Natural killer cell (primary cell): ENCODE data around the gene CFD. TPM values are rescaled to one million over a fixed set of nuclear protein-coding genes. Genes with fewer than 3 reads are reported as not detected.

Experiments used
- ATAC-seq, 3 donors: fragments of 150-1000 bp in 2 of 3; fragments of 200-7000 bp in 1 of 3; cut with Tn5 transposase; 1 replicate in 1 of 3; 2 replicates in 2 of 3; pipeline ENCODE4 v1.10.0; 2021; ENCODE audit warnings: mild to moderate bottlenecking in 2 of 3, moderate library complexity in 2 of 3
- DNase-seq, 2 donors: peaks; one replicate each; pipeline versions ENCODE4 v3.0.0 to v3.0.0-alpha.2; 2013 to 2021; ENCODE audit warnings: mixed read lengths in 1 of 2
- H3K27ac ChIP-seq: one replicate; pipeline ENCODE4 v1.5.1; 2013; ENCODE audit warnings: mild to moderate bottlenecking, low read length
- H3K27me3 ChIP-seq: one replicate; pipeline ENCODE4 v1.6.1; 2013; ENCODE audit warnings: low read length; ENCODE audit not compliant: control insufficient read depth, insufficient read depth
- H3K36me3 ChIP-seq: one replicate; pipeline ENCODE4 v1.6.1; 2013; ENCODE audit warnings: low read length; ENCODE audit not compliant: control insufficient read depth, insufficient read depth
- H3K4me1 ChIP-seq: one replicate; pipeline ENCODE4 v1.6.1; 2013; ENCODE audit warnings: low read length; ENCODE audit not compliant: control insufficient read depth, insufficient read depth
- H3K4me3 ChIP-seq: one replicate; pipeline ENCODE4 v1.5.1; 2013; ENCODE audit warnings: low read length
- H3K9me3 ChIP-seq: one replicate; pipeline ENCODE4 v1.6.1; 2013; ENCODE audit warnings: low read length; ENCODE audit not compliant: control insufficient read depth, insufficient read depth
- H3K27ac Mint-ChIP-seq, 2 donors: one replicate each; pipeline ENCODE4 v1.8.0; 2022; ENCODE audit warnings: mild to moderate bottlenecking in 2 of 2, mixed read lengths in 2 of 2, moderate library complexity in 1 of 2
- H3K27me3 Mint-ChIP-seq, 2 donors: one replicate each; pipeline ENCODE4 v1.8.0; 2022; ENCODE audit warnings: low read depth in 2 of 2, mixed read lengths in 2 of 2
- H3K36me3 Mint-ChIP-seq: one replicate; pipeline ENCODE4 v1.8.0; 2022; ENCODE audit warnings: mixed read lengths
- H3K4me1 Mint-ChIP-seq, 2 donors: one replicate each; pipeline ENCODE4 v1.8.0; 2022; ENCODE audit warnings: mixed read lengths in 2 of 2
- H3K4me3 Mint-ChIP-seq: one replicate; pipeline ENCODE4 v1.8.0; 2022; ENCODE audit warnings: mild to moderate bottlenecking, moderate library complexity, mixed read lengths
- H3K9me3 Mint-ChIP-seq, 2 donors: one replicate each; pipeline ENCODE4 v1.8.0; 2022; ENCODE audit warnings: mixed read lengths in 2 of 2
- CTCF ChIP-seq: fragments of 200-600 bp; IDR thresholded peaks from one replicate; pipeline ENCODE4 v1.8.0; 2022; ENCODE audit warnings: antibody characterized with exemption
- WGBS: methylation state at CpG from one replicate; pipeline ENCODE4 v1.1.7; 2013; ENCODE audit warnings: missing lambda C conversion rate; ENCODE audit not compliant: insufficient coverage; 5-methylcytosine and 5-hydroxymethylcytosine counted together
- intact Hi-C: fragments of 100-400 bp; cut with micrococcal nuclease; formaldehyde crosslinking; loops from one replicate; pipeline ENCODE4 v1.14.2; 2022
- total RNA-seq, 4 donors: library from RNA; stranded (reverse); fragments of 120-200 nt in 1 of 4; gene quantifications; one replicate each; pipeline versions ENCODE4 v1.2.3 to v1.2.4, GENCODE V29; 2013 to 2022

The CFD gene
- total RNA-seq, 3 donors from 2014 or later (not counting 1 experiment from before 2014, with no cell fraction given) = 2.9 to 47.5 (median 10.4) TPM

GRCh38 chr19:821825-822503, 37.5 kb upstream of the CFD start, which contains the start of gene PLPPR3:
Gene PLPPR3, minus strand, starts transcription at chr19:821955. Its CDS starts 396 bp downstream, at chr19:821559.
- TF ChIP-seq CTCF = no peak
- no peak for DNase-seq
- WGBS = under 1% methylated on average over 68 of the region's 86 CpGs
- Mint-ChIP-seq H3K36me3 (no peaks in the 10 kb centered on the region), H3K9me3 (no peaks in the 10 kb centered on the region), H3K4me3 (peak within 1 kb of the TSS; percentile 28), H3K4me1 (peaks cover 0 to 2% of the 10 kb centered on the region in 2 donors), H3K27ac (no peak within 1 kb of the TSS), H3K27me3 (peaks cover 6 to 10% of the 10 kb centered on the region in 2 donors)
- Histone ChIP-seq H3K36me3 (no peaks in the 10 kb centered on the region), H3K4me3 (no peak within 1 kb of the TSS), H3K27me3 (peaks cover 11% of the 10 kb centered on the region), H3K27ac (no peak within 1 kb of the TSS), H3K4me1 (no peaks in the 10 kb centered on the region), H3K9me3 (no peaks in the 10 kb centered on the region)
- no peak for ATAC-seq
- intact Hi-C loops = no loop called here

- Histone ChIP-seq H3K27ac (no peak overlapping the region), H3K4me1 (no peaks in the 10 kb centered on the region), H3K9me3 (no peaks in the 10 kb centered on the region), H3K36me3 (no peaks in the 10 kb centered on the region), H3K4me3 (no peak overlapping the region), H3K27me3 (peaks cover 11% of the 10 kb centered on the region)
- DNase-seq (no peak), ATAC-seq (no peak)
- TF ChIP-seq CTCF = no peak
- peaks cover 6 to 10% of the 10 kb centered on the region in 2 donors for H3K27me3 Mint-ChIP-seq
- no peaks in the 10 kb centered on the region for H3K36me3 Mint-ChIP-seq
- intact Hi-C loops = no loop called here
- 64% methylated on average over 11 of the region's 12 CpGs for WGBS
- H3K9me3 Mint-ChIP-seq = no peaks in the 10 kb centered on the region
- H3K4me3 Mint-ChIP-seq = no peak overlapping the region
- no peak overlapping the region for H3K27ac Mint-ChIP-seq
- H3K4me1 Mint-ChIP-seq = no peaks in the 10 kb centered on the region
Observed at GRCh38 chr19:823565-824121, 35.8 kb upstream of the CFD start.

GRCh38 chr19:824885-825284, 34.6 kb upstream of the CFD start:
- intact Hi-C loops = no loop called here
- WGBS = 80% methylated on average over 15 of the region's 15 CpGs

More at GRCh38 chr19:824885-825284, 34.6 kb upstream of the CFD start:
- Histone ChIP-seq H3K36me3 (no peaks in the 10 kb centered on the region), H3K27ac (no peak overlapping the region), H3K4me3 (no peak overlapping the region), H3K4me1 (no peaks in the 10 kb centered on the region), H3K9me3 (no peaks in the 10 kb centered on the region), H3K27me3 (peaks cover 11% of the 10 kb centered on the region)
- ATAC-seq (no peak), DNase-seq (no peak)
- Mint-ChIP-seq H3K27ac (no peak overlapping the region), H3K4me3 (no peak overlapping the region), H3K9me3 (no peaks in the 10 kb centered on the region), H3K4me1 (no peaks in the 10 kb centered on the region), H3K36me3 (no peaks in the 10 kb centered on the region), H3K27me3 (peaks cover 6 to 10% of the 10 kb centered on the region in 2 donors)
- TF ChIP-seq CTCF = no peak
